Stimulated activated naive B cell treated with anti-CD40 and anti-IgM and Interleukin-4, amounts not matched to agents 10 μg/mL and 1 μg/mL and 100 μg/mL, for 72 hours (primary cell): ENCODE results near the gene NRDE2.

Source experiments
- ATAC-seq, 2 donors: fragments of 150-1000 bp; cut with Tn5 transposase; replicated peaks; 2 replicates each; pipeline ENCODE4 v1.10.0; 2021; ENCODE audit warnings: moderate library complexity in 1 of 2
- DNase-seq: peaks from one replicate; pipeline ENCODE4 v3.0.0; 2021
- H3K27ac Mint-ChIP-seq: one replicate; pipeline ENCODE4 v1.8.0; 2022; ENCODE audit warnings: mild to moderate bottlenecking, mixed read lengths
- H3K27me3 Mint-ChIP-seq, 2 donors: one replicate each; pipeline ENCODE4 v1.8.0; 2022; ENCODE audit warnings: mixed read lengths in 2 of 2
- H3K36me3 Mint-ChIP-seq, 2 donors: one replicate each; pipeline ENCODE4 v1.8.0; 2022; ENCODE audit warnings: mixed read lengths in 2 of 2, mild to moderate bottlenecking in 1 of 2
- H3K4me1 Mint-ChIP-seq, 2 donors: one replicate each; pipeline ENCODE4 v1.8.0; 2022; ENCODE audit warnings: mixed read lengths in 2 of 2, mild to moderate bottlenecking in 1 of 2
- H3K4me3 Mint-ChIP-seq, 2 donors: one replicate each; pipeline ENCODE4 v1.8.0; 2022; ENCODE audit warnings: mild to moderate bottlenecking in 2 of 2, mixed read lengths in 2 of 2, moderate library complexity in 1 of 2
- H3K9me3 Mint-ChIP-seq, 2 donors: one replicate each; pipeline ENCODE4 v1.8.0; 2022; ENCODE audit warnings: mixed read lengths in 2 of 2, mild to moderate bottlenecking in 1 of 2

Gene NRDE2

GRCh38 chr14:90297876-90298629, 33.7 kb downstream of the NRDE2 start:
- Mint-ChIP-seq H3K36me3 (peaks cover 30 to 47% of the 10 kb centered on the region in 2 donors), H3K27me3 (no peaks in the 10 kb centered on the region), H3K27ac (no peak overlapping the region), H3K9me3 (peaks cover 0 to 2% of the 10 kb centered on the region in 2 donors), H3K4me3 (no peak overlapping the region), H3K4me1 (peaks cover 6 to 9% of the 10 kb centered on the region in 2 donors)
- no peak for ATAC-seq
- DNase-seq, result no peak

DNA sequence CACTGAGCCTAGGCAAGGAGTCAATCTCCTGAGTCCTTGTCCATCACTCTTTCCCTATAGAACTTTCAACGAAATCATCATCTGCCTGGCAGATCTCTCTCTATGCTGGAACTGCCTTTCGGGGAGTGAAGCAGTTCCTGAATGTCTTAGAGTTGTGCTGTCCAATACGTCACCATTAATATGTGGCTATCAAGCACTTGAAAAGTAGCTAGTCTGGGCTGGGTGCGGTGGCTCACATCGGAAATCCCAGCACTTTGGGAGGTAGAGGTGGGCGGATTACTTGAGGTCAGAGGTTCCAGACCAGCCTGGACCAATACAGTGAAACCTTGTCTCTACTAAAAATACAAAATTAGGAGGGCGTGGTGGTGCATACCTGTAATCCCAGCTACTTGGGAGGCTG, 35.1 kb downstream of the NRDE2 start:
- H3K9me3 Mint-ChIP-seq, result peaks cover 0 to 2% of the 10 kb centered on the region in 2 donors
- H3K4me1 Mint-ChIP-seq, result peaks cover 6 to 9% of the 10 kb centered on the region in 2 donors
- no peak overlapping the region for H3K4me3 Mint-ChIP-seq
- peaks cover 35 to 51% of the 10 kb centered on the region in 2 donors for H3K36me3 Mint-ChIP-seq
- ATAC-seq (no peak), DNase-seq (no peak)
- H3K27me3 Mint-ChIP-seq, result no peaks in the 10 kb centered on the region
- no peak overlapping the region for H3K27ac Mint-ChIP-seq

GRCh38 chr14:90295870-90296516, 35.7 kb downstream of the NRDE2 start:
- no peaks in the 10 kb centered on the region for H3K27me3 Mint-ChIP-seq
- H3K36me3 Mint-ChIP-seq, result peaks cover 37 to 52% of the 10 kb centered on the region in 2 donors
- peaks cover 0 to 2% of the 10 kb centered on the region in 2 donors for H3K9me3 Mint-ChIP-seq
- no peak overlapping the region for H3K4me3 Mint-ChIP-seq
- H3K27ac Mint-ChIP-seq, result no peak overlapping the region
- DNase-seq (no peak), ATAC-seq (no peak)
- H3K4me1 Mint-ChIP-seq, result peaks cover 4 to 7% of the 10 kb centered on the region in 2 donors

DNA sequence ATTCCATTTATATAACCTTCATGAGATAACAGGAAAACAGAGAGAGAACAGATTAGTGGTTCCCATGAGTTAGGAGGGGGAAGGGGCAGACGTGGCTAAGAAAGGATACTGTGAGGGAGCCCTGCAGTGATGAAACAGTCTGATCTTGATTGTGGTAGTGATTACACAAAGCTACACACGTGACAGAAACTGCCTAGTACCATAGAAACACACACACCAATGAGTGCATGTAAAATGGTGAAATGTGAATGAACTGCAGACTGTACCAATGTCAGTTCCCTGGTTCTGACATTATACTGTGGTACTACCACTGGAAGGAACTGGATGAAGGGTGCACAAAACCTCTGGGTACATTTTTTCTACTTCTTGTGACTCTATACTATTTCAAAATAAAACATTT, 36.9 kb downstream of the NRDE2 start:
- Mint-ChIP-seq H3K4me1 (no peaks in the 10 kb centered on the region), H3K27ac (no peak overlapping the region), H3K36me3 (peaks cover 39 to 55% of the 10 kb centered on the region in 2 donors), H3K4me3 (no peak overlapping the region), H3K9me3 (no peaks in the 10 kb centered on the region), H3K27me3 (no peaks in the 10 kb centered on the region)
- ATAC-seq, result no peak
- DNase-seq, result no peak

DNA sequence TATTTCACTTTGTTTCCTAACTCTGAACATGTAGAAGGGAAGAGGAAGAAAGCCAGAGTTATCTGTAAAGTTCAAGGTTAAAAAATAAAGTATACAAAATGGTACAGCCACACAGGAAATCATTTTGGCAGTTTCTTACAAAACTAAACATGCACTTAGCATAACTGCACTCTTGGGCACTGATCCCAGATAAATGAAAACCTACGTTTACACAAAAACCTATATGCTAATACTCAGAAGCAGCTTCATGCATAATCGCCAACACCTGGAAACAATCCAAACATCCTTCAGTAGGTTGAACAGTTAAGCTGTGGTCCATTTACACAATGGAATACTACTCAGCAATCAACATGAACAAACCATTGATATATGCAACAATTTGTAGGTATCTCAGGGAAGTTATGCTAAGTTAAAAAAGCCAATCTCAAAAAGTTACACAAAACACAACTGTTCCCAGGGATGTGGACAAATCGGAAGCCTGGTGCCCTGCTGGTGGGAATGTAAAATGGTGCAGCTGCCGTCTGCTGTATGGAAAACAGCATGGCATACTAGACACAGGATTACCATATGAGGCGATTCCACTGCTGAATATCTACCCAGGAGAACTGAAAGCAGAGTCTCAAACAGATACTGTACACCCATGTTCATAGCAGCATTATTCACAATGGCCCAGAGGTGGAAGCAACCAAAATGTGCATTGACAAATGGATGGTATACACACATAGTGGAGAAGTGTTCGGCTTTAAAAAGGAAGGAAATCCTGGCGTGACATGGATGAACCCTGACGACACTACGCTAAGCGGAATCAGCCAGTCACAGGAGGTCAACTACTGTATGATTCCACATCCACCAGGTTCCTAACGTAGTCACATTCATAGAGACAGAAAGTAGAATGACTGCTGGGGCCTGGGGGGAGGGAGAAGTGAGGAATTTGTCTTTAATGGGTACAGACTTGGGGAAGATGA, 37.7 kb downstream of the NRDE2 start:
- DNase-seq (no peak), ATAC-seq (no peak)
- Mint-ChIP-seq H3K4me3 (no peak overlapping the region), H3K36me3 (peaks cover 38 to 55% of the 10 kb centered on the region in 2 donors), H3K27ac (no peak overlapping the region), H3K27me3 (no peaks in the 10 kb centered on the region), H3K9me3 (no peaks in the 10 kb centered on the region), H3K4me1 (no peaks in the 10 kb centered on the region)

- no peak overlapping the region for H3K27ac Mint-ChIP-seq
- H3K27me3 Mint-ChIP-seq, result no peaks in the 10 kb centered on the region
- DNase-seq (no peak), ATAC-seq (no peak)
- H3K4me3 Mint-ChIP-seq, result no peak overlapping the region
- H3K9me3 Mint-ChIP-seq, result no peaks in the 10 kb centered on the region
- no peaks in the 10 kb centered on the region for H3K4me1 Mint-ChIP-seq
- H3K36me3 Mint-ChIP-seq, result peaks cover 42 to 58% of the 10 kb centered on the region in 2 donors
Measured at GRCh38 chr14:90291699-90292098, 40.0 kb downstream of the NRDE2 start.

DNA sequence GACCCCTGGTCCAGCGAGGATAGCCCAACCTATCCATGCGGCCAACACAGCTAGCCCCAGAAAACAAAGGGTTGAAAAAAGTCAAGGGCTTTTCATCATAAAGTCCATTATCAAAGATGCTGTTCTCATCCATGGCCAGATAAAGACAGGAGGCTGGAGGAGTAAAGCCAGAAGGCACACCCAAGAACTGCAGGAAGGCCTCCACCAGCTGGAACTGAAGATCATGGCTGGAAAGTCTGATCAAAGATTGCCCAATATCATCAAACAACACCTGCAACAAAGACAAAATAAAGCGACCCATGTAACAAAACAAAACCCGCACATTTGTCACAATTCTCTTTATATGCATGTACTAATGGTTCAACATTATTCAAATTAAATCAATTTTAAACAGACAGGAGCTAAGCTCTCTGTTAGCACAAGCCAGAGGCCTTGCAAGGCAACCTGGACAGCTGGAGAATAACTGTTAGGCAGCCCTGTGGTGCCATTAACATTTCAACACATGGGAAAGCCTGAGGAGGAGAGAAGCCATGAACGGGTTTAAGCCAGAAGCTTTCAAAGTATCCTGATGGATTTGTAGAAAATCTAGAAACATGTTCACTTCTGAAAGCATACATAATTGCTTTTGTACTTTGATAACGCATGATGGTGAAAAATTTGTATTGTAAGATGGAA, 41.3 kb downstream of the NRDE2 start:
- no peak for DNase-seq
- no peaks in the 10 kb centered on the region for H3K4me1 Mint-ChIP-seq
- no peaks in the 10 kb centered on the region for H3K27me3 Mint-ChIP-seq
- ATAC-seq, result no peak
- no peak overlapping the region for H3K4me3 Mint-ChIP-seq
- H3K27ac Mint-ChIP-seq, result no peak overlapping the region
- no peaks in the 10 kb centered on the region for H3K9me3 Mint-ChIP-seq
- peaks cover 42 to 60% of the 10 kb centered on the region in 2 donors for H3K36me3 Mint-ChIP-seq

GRCh38 chr14:90288651-90289355, 42.9 kb downstream of the NRDE2 start:
- ATAC-seq (no peak), DNase-seq (no peak)
- H3K9me3 Mint-ChIP-seq, result no peaks in the 10 kb centered on the region
- H3K27ac Mint-ChIP-seq, result no peak overlapping the region
- no peak overlapping the region for H3K4me3 Mint-ChIP-seq
- peaks cover 39 to 51% of the 10 kb centered on the region in 2 donors for H3K36me3 Mint-ChIP-seq
- H3K27me3 Mint-ChIP-seq, result no peaks in the 10 kb centered on the region
- no peaks in the 10 kb centered on the region for H3K4me1 Mint-ChIP-seq

GRCh38 chr14:90287791-90288190, 44.0 kb downstream of the NRDE2 start:
- Mint-ChIP-seq H3K4me1 (no peaks in the 10 kb centered on the region), H3K27me3 (no peaks in the 10 kb centered on the region), H3K9me3 (no peaks in the 10 kb centered on the region), H3K36me3 (peaks cover 41 to 52% of the 10 kb centered on the region in 2 donors), H3K4me3 (no peak overlapping the region), H3K27ac (no peak overlapping the region)
- no peak for ATAC-seq
- no peak for DNase-seq

DNA sequence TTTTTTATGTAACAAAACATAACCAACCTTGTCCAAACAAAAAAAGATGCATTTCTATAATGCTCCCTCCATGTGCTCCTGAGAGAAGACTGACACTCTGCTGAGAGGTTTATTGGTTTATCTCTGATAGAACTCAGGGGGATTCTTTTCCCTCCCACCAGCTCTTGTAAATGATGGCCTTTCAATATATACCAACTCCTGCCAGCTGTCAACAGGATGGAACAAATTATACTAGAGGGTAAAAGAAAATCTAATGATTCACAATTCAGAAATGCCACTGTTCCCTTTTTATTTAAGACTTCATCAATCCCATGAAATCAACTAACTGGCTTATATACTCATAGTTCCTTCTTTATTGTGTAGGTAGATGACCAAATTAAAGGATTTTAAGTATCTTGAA, 50.0 kb downstream of the NRDE2 start:
- no peaks in the 10 kb centered on the region for H3K4me1 Mint-ChIP-seq
- peaks cover 27 to 56% of the 10 kb centered on the region in 2 donors for H3K36me3 Mint-ChIP-seq
- DNase-seq, result no peak
- ATAC-seq, result no peak
- no peak overlapping the region for H3K27ac Mint-ChIP-seq
- no peaks in the 10 kb centered on the region for H3K27me3 Mint-ChIP-seq
- no peaks in the 10 kb centered on the region for H3K9me3 Mint-ChIP-seq
- H3K4me3 Mint-ChIP-seq, result no peak overlapping the region

DNA sequence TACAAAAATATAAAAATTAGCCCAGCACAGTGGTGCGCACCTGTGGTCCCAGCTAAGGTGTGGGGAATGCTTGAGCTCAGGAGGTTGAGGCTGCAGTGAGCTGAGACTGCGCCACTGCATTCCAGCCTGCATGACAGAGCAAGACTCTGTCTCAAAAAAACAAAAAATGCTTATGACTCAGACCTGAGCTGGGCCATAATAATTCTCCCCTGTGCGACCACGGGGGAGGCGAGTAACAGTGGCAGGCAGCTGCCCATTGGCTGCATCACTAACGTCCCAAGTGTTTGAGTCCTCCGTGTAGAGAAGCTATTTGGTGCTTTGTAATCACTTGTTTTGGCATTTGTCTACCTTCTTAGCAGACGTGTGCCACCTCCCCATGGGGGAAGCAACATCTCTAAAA, 50.5 kb downstream of the NRDE2 start:
- Mint-ChIP-seq H3K36me3 (peaks cover 31 to 57% of the 10 kb centered on the region in 2 donors), H3K27ac (no peak overlapping the region), H3K27me3 (no peaks in the 10 kb centered on the region), H3K4me3 (no peak overlapping the region), H3K4me1 (no peaks in the 10 kb centered on the region), H3K9me3 (no peaks in the 10 kb centered on the region)
- ATAC-seq (no peak), DNase-seq (no peak)

- no peak overlapping the region for H3K27ac Mint-ChIP-seq
- no peaks in the 10 kb centered on the region for H3K9me3 Mint-ChIP-seq
- no peak overlapping the region for H3K4me3 Mint-ChIP-seq
- H3K4me1 Mint-ChIP-seq, result peaks cover 0 to under 1% of the 10 kb centered on the region in 2 donors
- DNase-seq (no peak), ATAC-seq (no peak)
- H3K36me3 Mint-ChIP-seq, result peaks cover 25 to 60% of the 10 kb centered on the region in 2 donors
- no peaks in the 10 kb centered on the region for H3K27me3 Mint-ChIP-seq
Measured at GRCh38 chr14:90280096-90280495, 51.6 kb downstream of the NRDE2 start.
